Tibial nerve (tissue), 4 donors: ENCODE measurements around the gene COX4I1.

Source experiments
- EP300 ChIP-seq, 2 donors: sonication (generic); formaldehyde crosslinking; IDR thresholded peaks; one replicate each; pipeline ENCODE4 v1.6.1; 2017; ENCODE audit warnings: antibody characterized with exemption in 2 of 2, mild to moderate bottlenecking in 1 of 2
- POLR2A ChIP-seq, 2 donors: fragments of 450-650 bp; IDR thresholded peaks; one replicate each; pipeline ENCODE4 v1.6.1; 2017; ENCODE audit warnings: antibody characterized with exemption in 2 of 2, mild to moderate bottlenecking in 2 of 2, moderate library complexity in 2 of 2
- TF ChIP-seq, protein P1 (sequence below), 5 experiments: fragments of 200-600 bp in 3 of 5; fragments of 450-650 bp in 2 of 5; sonication (generic) in 3 of 5; IDR thresholded peaks; one replicate each; pipeline ENCODE4 v1.5.1; 2016 to 2019; ENCODE audit warnings: antibody characterized with exemption in 5 of 5, mild to moderate bottlenecking in 3 of 5, moderate library complexity in 2 of 5

DNA sequence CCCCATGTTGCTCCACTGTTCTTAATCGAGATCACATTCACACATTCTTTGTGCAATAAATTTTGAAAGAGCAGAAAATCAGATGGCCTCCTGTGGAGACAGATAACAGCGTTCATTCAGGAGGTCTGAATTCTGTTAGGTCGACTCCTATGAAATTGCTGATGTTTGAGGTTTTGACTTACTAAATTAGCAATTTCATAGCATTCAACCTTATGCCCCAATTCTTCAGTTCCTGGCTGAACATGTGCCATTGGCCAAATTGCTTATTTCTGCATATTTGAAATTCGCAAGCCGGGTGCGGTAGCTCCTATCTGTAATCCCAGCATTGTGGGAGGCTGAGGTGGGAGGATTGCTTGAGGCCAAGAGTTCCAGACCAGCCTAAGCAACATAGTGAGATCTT lies 26.5 kb upstream of the COX4I1 start:
- TF ChIP-seq EP300 (IDR thresholded peaks at IDR 0.05), result no peak
- no peak for TF ChIP-seq POLR2A (IDR thresholded peaks at IDR 0.05)
- TF ChIP-seq, protein P1, sequence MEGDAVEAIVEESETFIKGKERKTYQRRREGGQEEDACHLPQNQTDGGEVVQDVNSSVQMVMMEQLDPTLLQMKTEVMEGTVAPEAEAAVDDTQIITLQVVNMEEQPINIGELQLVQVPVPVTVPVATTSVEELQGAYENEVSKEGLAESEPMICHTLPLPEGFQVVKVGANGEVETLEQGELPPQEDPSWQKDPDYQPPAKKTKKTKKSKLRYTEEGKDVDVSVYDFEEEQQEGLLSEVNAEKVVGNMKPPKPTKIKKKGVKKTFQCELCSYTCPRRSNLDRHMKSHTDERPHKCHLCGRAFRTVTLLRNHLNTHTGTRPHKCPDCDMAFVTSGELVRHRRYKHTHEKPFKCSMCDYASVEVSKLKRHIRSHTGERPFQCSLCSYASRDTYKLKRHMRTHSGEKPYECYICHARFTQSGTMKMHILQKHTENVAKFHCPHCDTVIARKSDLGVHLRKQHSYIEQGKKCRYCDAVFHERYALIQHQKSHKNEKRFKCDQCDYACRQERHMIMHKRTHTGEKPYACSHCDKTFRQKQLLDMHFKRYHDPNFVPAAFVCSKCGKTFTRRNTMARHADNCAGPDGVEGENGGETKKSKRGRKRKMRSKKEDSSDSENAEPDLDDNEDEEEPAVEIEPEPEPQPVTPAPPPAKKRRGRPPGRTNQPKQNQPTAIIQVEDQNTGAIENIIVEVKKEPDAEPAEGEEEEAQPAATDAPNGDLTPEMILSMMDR (IDR thresholded peaks at IDR 0.05), result no peak
